ENCODE data around the gene FNDC1. TPM values are rescaled to one million over a fixed set of nuclear protein-coding genes. Genes with fewer than 3 reads are reported as not detected.

The FNDC1 gene
- total RNA-seq, 1 experiment from 2014 or later, result 0.23 TPM

DNA sequence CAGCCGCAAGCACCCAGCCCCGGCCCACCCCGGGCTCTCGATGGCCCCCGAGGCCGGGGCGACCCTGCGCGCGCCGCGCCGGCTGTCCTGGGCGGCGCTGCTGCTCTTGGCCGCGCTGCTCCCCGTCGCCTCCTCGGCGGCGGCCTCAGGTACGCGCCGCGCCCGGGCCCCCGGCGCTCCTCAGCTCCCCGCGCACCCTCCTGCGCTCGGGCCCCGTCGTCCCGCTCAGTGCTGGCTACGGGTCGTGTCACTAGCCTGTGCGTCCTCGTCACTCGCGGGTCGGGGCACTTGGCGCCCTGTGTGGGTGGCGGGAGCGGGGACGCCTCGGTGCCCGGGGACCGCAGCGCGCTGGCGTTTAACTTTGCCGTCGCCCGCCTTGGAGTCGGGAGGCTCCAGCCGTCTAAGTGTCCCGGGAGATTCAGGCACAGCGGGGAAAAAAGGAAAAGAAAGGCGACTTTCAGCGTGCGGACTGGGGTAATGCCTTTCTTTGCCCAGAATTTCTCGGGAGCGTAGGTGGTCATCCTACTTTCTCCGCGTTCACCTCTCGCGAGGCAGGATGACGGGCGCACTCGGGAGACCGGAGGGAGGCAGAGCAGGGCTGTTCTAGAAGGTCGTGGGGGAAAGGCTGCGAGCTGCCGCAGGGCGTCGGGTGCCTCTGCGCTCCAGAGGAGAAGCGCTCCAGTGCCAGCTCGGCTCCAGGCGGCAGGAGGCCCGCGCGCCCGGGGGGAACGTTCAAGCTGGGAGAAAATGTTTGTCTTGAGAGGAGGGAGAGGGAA is 545 bp downstream of the FNDC1 start:
- ChIA-PET CTCF (no interaction called here), POLR2A (no interaction called here)
- intact Hi-C loops (cut with micrococcal nuclease; ENCODE audit: unreplicated experiment) (loop anchor here (2.0 kb wide), 1 partner anchor 485 kb away; no protein-coding TSS in a partner anchor), in situ Hi-C loops (cut with HindIII; ENCODE audit: low pct_unique_long_range_greater_than_20kb, low sequenced_read_pairs) (no loop called here)
- H3K4me3 ChIP-seq (ENCODE audit: low read depth in 2 of 2, low read length in 2 of 2), result peak overlapping the region; percentile 25 to 44
- no peaks in the 10 kb centered on the region for H3K36me3 ChIP-seq (ENCODE audit: control insufficient read depth, insufficient read depth, low read length)
- H3K4me1 ChIP-seq (ENCODE audit: control insufficient read depth, insufficient read depth, low read length), result peaks cover 8% of the 10 kb centered on the region
- TF ChIP-seq, protein P1, sequence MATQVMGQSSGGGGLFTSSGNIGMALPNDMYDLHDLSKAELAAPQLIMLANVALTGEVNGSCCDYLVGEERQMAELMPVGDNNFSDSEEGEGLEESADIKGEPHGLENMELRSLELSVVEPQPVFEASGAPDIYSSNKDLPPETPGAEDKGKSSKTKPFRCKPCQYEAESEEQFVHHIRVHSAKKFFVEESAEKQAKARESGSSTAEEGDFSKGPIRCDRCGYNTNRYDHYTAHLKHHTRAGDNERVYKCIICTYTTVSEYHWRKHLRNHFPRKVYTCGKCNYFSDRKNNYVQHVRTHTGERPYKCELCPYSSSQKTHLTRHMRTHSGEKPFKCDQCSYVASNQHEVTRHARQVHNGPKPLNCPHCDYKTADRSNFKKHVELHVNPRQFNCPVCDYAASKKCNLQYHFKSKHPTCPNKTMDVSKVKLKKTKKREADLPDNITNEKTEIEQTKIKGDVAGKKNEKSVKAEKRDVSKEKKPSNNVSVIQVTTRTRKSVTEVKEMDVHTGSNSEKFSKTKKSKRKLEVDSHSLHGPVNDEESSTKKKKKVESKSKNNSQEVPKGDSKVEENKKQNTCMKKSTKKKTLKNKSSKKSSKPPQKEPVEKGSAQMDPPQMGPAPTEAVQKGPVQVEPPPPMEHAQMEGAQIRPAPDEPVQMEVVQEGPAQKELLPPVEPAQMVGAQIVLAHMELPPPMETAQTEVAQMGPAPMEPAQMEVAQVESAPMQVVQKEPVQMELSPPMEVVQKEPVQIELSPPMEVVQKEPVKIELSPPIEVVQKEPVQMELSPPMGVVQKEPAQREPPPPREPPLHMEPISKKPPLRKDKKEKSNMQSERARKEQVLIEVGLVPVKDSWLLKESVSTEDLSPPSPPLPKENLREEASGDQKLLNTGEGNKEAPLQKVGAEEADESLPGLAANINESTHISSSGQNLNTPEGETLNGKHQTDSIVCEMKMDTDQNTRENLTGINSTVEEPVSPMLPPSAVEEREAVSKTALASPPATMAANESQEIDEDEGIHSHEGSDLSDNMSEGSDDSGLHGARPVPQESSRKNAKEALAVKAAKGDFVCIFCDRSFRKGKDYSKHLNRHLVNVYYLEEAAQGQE (IDR thresholded peaks at IDR 0.05; ENCODE audit: insufficient read depth in 1 of 2, low read depth in 2 of 2, low read length in 1 of 2), result no peak
- TF ChIP-seq TCF7L2 (IDR thresholded peaks at IDR 0.05; ENCODE audit: low read depth, low read length) (no peak), POLR2AphosphoS5 (IDR thresholded peaks at IDR 0.05; ENCODE audit: low read depth, low read length) (no peak), SIN3A (IDR thresholded peaks at IDR 0.05; ENCODE audit: borderline replicate concordance, insufficient read depth, low read depth, low read length) (no peak)
- TF ChIP-seq, protein P2, sequence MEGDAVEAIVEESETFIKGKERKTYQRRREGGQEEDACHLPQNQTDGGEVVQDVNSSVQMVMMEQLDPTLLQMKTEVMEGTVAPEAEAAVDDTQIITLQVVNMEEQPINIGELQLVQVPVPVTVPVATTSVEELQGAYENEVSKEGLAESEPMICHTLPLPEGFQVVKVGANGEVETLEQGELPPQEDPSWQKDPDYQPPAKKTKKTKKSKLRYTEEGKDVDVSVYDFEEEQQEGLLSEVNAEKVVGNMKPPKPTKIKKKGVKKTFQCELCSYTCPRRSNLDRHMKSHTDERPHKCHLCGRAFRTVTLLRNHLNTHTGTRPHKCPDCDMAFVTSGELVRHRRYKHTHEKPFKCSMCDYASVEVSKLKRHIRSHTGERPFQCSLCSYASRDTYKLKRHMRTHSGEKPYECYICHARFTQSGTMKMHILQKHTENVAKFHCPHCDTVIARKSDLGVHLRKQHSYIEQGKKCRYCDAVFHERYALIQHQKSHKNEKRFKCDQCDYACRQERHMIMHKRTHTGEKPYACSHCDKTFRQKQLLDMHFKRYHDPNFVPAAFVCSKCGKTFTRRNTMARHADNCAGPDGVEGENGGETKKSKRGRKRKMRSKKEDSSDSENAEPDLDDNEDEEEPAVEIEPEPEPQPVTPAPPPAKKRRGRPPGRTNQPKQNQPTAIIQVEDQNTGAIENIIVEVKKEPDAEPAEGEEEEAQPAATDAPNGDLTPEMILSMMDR (IDR thresholded peaks at IDR 0.05), result no peak; the same call in 1 of the 2 replicates
- H3K9me3 ChIP-seq (ENCODE audit: control insufficient read depth, insufficient read depth, low read depth, low read length), result no peaks in the 10 kb centered on the region
- no peak overlapping the region for H3K27ac ChIP-seq (ENCODE audit: low read length)
- peak; percentile 51 for ATAC-seq
- BruUV-seq (replicated peaks), result no TSS peak
- peaks cover 39% of the 10 kb centered on the region for H3K27me3 ChIP-seq (ENCODE audit: control insufficient read depth, insufficient read depth, low read length)
- DNase-seq (ENCODE audit: low read depth, low spot score), result no peak

DNA sequence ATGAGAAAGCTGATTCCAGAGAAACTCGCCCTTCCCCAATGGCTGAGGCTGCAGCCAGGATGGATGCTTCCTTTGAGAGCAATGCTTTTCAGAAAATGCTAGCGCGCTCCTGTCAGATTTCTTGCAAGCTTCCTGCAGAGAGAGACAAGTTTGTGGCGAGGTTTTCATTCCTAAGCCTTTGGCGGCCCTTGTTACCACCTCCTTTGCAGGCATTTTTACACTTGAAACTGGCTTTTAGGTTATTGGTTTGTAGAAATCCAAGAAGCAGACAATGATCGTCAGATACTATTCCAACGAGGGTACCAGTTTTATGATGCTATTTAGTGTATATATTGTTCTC is 1.1 kb downstream of the FNDC1 start:
- TF ChIP-seq TCF7L2 (IDR thresholded peaks at IDR 0.05; ENCODE audit: low read depth, low read length), result no peak
- DNase-seq (ENCODE audit: low read depth, low spot score) (no peak), ATAC-seq (no peak)
- intact Hi-C loops (cut with micrococcal nuclease; ENCODE audit: unreplicated experiment), result loop anchor here (2.0 kb wide), 1 partner anchor 484 kb away; no protein-coding TSS in a partner anchor
- Histone ChIP-seq H3K27ac (ENCODE audit: low read length) (no peak overlapping the region), H3K36me3 (ENCODE audit: control insufficient read depth, insufficient read depth, low read length) (no peaks in the 10 kb centered on the region), H3K27me3 (ENCODE audit: control insufficient read depth, insufficient read depth, low read length) (peaks cover 39% of the 10 kb centered on the region), H3K9me3 (ENCODE audit: control insufficient read depth, insufficient read depth, low read depth, low read length) (no peaks in the 10 kb centered on the region), H3K4me3 (ENCODE audit: low read depth in 2 of 2, low read length in 2 of 2) (peak overlapping the region; percentile 25 to 44), H3K4me1 (ENCODE audit: control insufficient read depth, insufficient read depth, low read length) (peaks cover 8% of the 10 kb centered on the region)
- in situ Hi-C loops (cut with HindIII; ENCODE audit: low pct_unique_long_range_greater_than_20kb, low sequenced_read_pairs), result no loop called here
- ChIA-PET POLR2A (no interaction called here), CTCF (no interaction called here)
- no TSS peak for BruUV-seq (replicated peaks)
